H1 (cell line): ENCODE measurements around the gene HNRNPK. TPM values are rescaled to one million over a fixed set of nuclear protein-coding genes. Genes with fewer than 3 reads are reported as not detected.

ENCODE experiments used
- CTCF ChIA-PET: fragments of 300-600 bp; sonication (Branson Sonifier 250); formaldehyde crosslinking; loops from one replicate; lab custom pipeline; 2021; ENCODE audit not compliant: partially characterized antibody; lab: Charles Lee
- POLR2A ChIA-PET: fragments of 300-600 bp; sonication (Branson Sonifier 250); formaldehyde crosslinking; loops from one replicate; lab custom pipeline; 2021; ENCODE audit warnings: inconsistent platforms; ENCODE audit not compliant: partially characterized antibody; lab: Charles Lee
- DNase-seq, 2 experiments: peaks; one replicate each; pipeline versions ENCODE4 v3.0.0 to v3.0.0-alpha.2; 2010 to 2022; ENCODE audit warnings: low spot score in 2 of 2, low read depth in 1 of 2, mixed read lengths in 1 of 2
- FAIRE-seq: peaks from 2 replicates; lab custom pipeline; 2011; peaks lifted over from hg19 to GRCh38; lab: Jason Lieb, UNC
- H2AFZ ChIP-seq: 2 replicates; pipeline ENCODE4 v1.8.1; 2012; ENCODE audit warnings: low read length, inconsistent platforms
- H2AK5ac ChIP-seq: 2 replicates; pipeline ENCODE4 v1.6.1; 2013; ENCODE audit warnings: low read depth, low read length
- H2BK120ac ChIP-seq: replicated peaks from 2 replicates; pipeline ENCODE3; 2013; ENCODE audit warnings: low read depth, low read length, inconsistent platforms
- H2BK12ac ChIP-seq: 2 replicates; pipeline ENCODE4 v1.6.1; 2013; ENCODE audit warnings: low read depth, low read length
- H2BK15ac ChIP-seq: 2 replicates; pipeline ENCODE4 v1.6.1; 2013; ENCODE audit warnings: low read length
- H2BK20ac ChIP-seq: 2 replicates; pipeline ENCODE4 v1.6.1; 2013; ENCODE audit warnings: low read length
- H2BK5ac ChIP-seq: 2 replicates; pipeline ENCODE4 v1.6.1; 2013; ENCODE audit warnings: low read depth, low read length
- H3K14ac ChIP-seq: 2 replicates; pipeline ENCODE4 v1.6.1; 2013; ENCODE audit warnings: inconsistent platforms; ENCODE audit not compliant: insufficient read length
- H3K18ac ChIP-seq: 2 replicates; pipeline ENCODE4 v1.6.1; 2013; ENCODE audit warnings: low read length; ENCODE audit errors: extremely low read depth
- H3K23ac ChIP-seq: 2 replicates; pipeline ENCODE4 v1.6.1; 2013; ENCODE audit warnings: inconsistent platforms; ENCODE audit not compliant: insufficient read length
- H3K23me2 ChIP-seq: 2 replicates; pipeline ENCODE4 v1.6.1; 2013; ENCODE audit warnings: low read depth, low read length
- H3K27ac ChIP-seq: 2 replicates; pipeline ENCODE4 v1.6.1; 2011; ENCODE audit warnings: low read depth, low read length, inconsistent platforms
- H3K27me3 ChIP-seq, 4 experiments: replicated peaks in 1 of 4; 1 replicate in 1 of 4; 2 replicates in 3 of 4; pipeline versions ENCODE4 v1.6.1 to v1.8.1; 2011 to 2013; ENCODE audit warnings: low read length in 3 of 4, mild to moderate bottlenecking in 3 of 4, inconsistent platforms in 2 of 4, mixed read lengths in 2 of 4, moderate library complexity in 1 of 4; ENCODE audit not compliant: control insufficient read depth in 3 of 4, insufficient read depth in 3 of 4; ENCODE audit errors: extremely low read depth in 1 of 4
- H3K36me3 ChIP-seq, 4 experiments: 2 replicates each; pipeline versions ENCODE4 v1.6.1 to v1.8.1; 2011 to 2013; ENCODE audit warnings: mild to moderate bottlenecking in 4 of 4, low read length in 3 of 4, moderate library complexity in 2 of 4, control low read depth in 1 of 4, inconsistent platforms in 1 of 4; ENCODE audit not compliant: insufficient read depth in 4 of 4, control insufficient read depth in 2 of 4
- H3K4ac ChIP-seq: replicated peaks from 2 replicates; pipeline ENCODE3; 2013; ENCODE audit warnings: low read length, low read depth, mixed read lengths, inconsistent platforms; ENCODE audit not compliant: insufficient read length
- H3K4me1 ChIP-seq, 4 experiments: replicated peaks in 1 of 4; 1 replicate in 1 of 4; 2 replicates in 3 of 4; pipeline versions ENCODE4 v1.6.1 to v1.8.1; 2011 to 2013; ENCODE audit warnings: low read length in 3 of 4, inconsistent platforms in 2 of 4, mixed read lengths in 1 of 4; ENCODE audit not compliant: insufficient read depth in 4 of 4, control insufficient read depth in 3 of 4
- H3K4me2 ChIP-seq, 2 experiments: 2 replicates each; pipeline versions ENCODE4 v1.6.1 to v1.8.1; 2011 to 2013; ENCODE audit warnings: low read depth in 2 of 2, low read length in 2 of 2, control low read depth in 1 of 2, inconsistent platforms in 1 of 2, mild to moderate bottlenecking in 1 of 2; ENCODE audit not compliant: insufficient read depth in 1 of 2
- H3K4me3 ChIP-seq, 4 experiments: fragments of 200-600, 300-600 bp in 1 of 4; sonication (generic), shearing (Covaris generic), sonication (Bioruptor Twin) in 1 of 4; 2 replicates each; pipeline versions ENCODE4 v1.5.1 to v1.8.1; 2011 to 2016; ENCODE audit warnings: low read length in 4 of 4, low read depth in 3 of 4, control low read depth in 2 of 4, inconsistent platforms in 2 of 4, mild to moderate bottlenecking in 2 of 4, mixed read lengths in 1 of 4, moderate library complexity in 1 of 4; ENCODE audit not compliant: insufficient read depth in 2 of 4; ENCODE audit errors: extremely low read depth in 1 of 4
- H3K56ac ChIP-seq: replicated peaks from 2 replicates; pipeline ENCODE3; 2013; ENCODE audit warnings: low read depth, mild to moderate bottlenecking, mixed read lengths, low read length, inconsistent platforms; ENCODE audit not compliant: insufficient read length
- H3K79me1 ChIP-seq: 2 replicates; pipeline ENCODE4 v1.6.1; 2013; ENCODE audit warnings: low read depth, low read length, control low read depth
- H3K79me2 ChIP-seq, 2 experiments: 2 replicates each; pipeline versions ENCODE4 v1.6.1 to v1.8.1; 2012 to 2013; ENCODE audit warnings: low read length in 2 of 2, mild to moderate bottlenecking in 2 of 2, inconsistent platforms in 1 of 2; ENCODE audit not compliant: insufficient read depth in 2 of 2, control insufficient read depth in 1 of 2
- H3K9ac ChIP-seq, 4 experiments: replicated peaks in 1 of 4; 1 replicate in 1 of 4; 2 replicates in 3 of 4; pipeline versions ENCODE4 v1.6.1 to v1.8.1; 2011 to 2013; ENCODE audit warnings: low read depth in 3 of 4, low read length in 3 of 4, control low read depth in 2 of 4, mild to moderate bottlenecking in 2 of 4, moderate library complexity in 2 of 4, inconsistent platforms in 1 of 4; ENCODE audit errors: extremely low read depth in 1 of 4
- H3K9me3 ChIP-seq, 2 experiments: 2 replicates each; pipeline versions ENCODE4 v1.6.1 to v1.8.1; 2012 to 2013; ENCODE audit warnings: mild to moderate bottlenecking in 2 of 2, moderate library complexity in 2 of 2, control low read depth in 1 of 2, inconsistent platforms in 1 of 2, low read depth in 1 of 2, low read length in 1 of 2, mixed read lengths in 1 of 2; ENCODE audit not compliant: insufficient read depth in 2 of 2
- H4K20me1 ChIP-seq, 2 experiments: replicated peaks in 1 of 2; 2 replicates each; pipeline versions ENCODE3 to v1.8.1; 2011 to 2013; ENCODE audit warnings: inconsistent platforms in 2 of 2, low read length in 2 of 2, mild to moderate bottlenecking in 1 of 2; ENCODE audit not compliant: insufficient read depth in 2 of 2, control insufficient read depth in 1 of 2
- H4K5ac ChIP-seq: 2 replicates; pipeline ENCODE4 v1.6.1; 2013; ENCODE audit warnings: low read length, low read depth, mixed read lengths, inconsistent platforms; ENCODE audit not compliant: insufficient read length
- H4K8ac ChIP-seq: 2 replicates; pipeline ENCODE4 v1.8.0; 2013; ENCODE audit warnings: mild to moderate bottlenecking, moderate library complexity, low read length, inconsistent platforms; ENCODE audit not compliant: insufficient read depth; ENCODE audit errors: extremely low read depth
- H4K91ac ChIP-seq: replicated peaks from 2 replicates; pipeline ENCODE3; 2013; ENCODE audit warnings: low read length, mixed read lengths, inconsistent platforms; ENCODE audit not compliant: insufficient read length
- POLR2AphosphoS5 ChIP-seq: IDR thresholded peaks from 2 replicates; pipeline ENCODE4 v1.6.1; 2011; ENCODE audit warnings: low read depth, low read length
- TBP ChIP-seq: IDR thresholded peaks from 2 replicates; pipeline ENCODE4 v1.6.1; 2011; ENCODE audit warnings: low read depth, low read length, improper control_type of control experiment
- WGBS, 2 experiments: shearing (Covaris generic) in 1 of 2; methylation state at CpG; one replicate each; pipeline versions ENCODE4 v1.1.6 to v1.1.7; 2013 to 2015; ENCODE audit warnings: low lambda C conversion rate in 2 of 2, mixed read lengths in 2 of 2, inconsistent platforms in 1 of 2, low coverage in 1 of 2, missing lambda C conversion rate in 1 of 2; ENCODE audit not compliant: insufficient replicate concordance in 2 of 2, insufficient coverage in 1 of 2, insufficient read length in 1 of 2; ENCODE audit errors: extremely low coverage in 1 of 2, missing lambda C conversion rate in 1 of 2; 5-methylcytosine and 5-hydroxymethylcytosine counted together
- polyA plus RNA-seq, 7 experiments: library from polyadenylated mRNA; depleted of rRNA in 3 of 7; stranded (reverse) in 5 of 7; unstranded in 2 of 7; fragments of >200 nt in 5 of 7; fragments of 200-250 nt in 2 of 7; gene quantifications; 1 replicate in 5 of 7; 2 replicates in 1 of 7; 4 replicates in 1 of 7; pipeline versions ENCODE4 v1.2.1 to v1.2.3, GENCODE V29; 2011 to 2013; ENCODE audit warnings: missing spikeins in 2 of 7, mixed read lengths in 2 of 7
- total RNA-seq: library from RNA; stranded (reverse); fragmentation: NEBNext Ultra II Directional; extraction: Animal tissue kit (Norgen Biotek cat#: 25700); gene quantifications from 2 replicates; pipeline ENCODE4 v1.2.1, GENCODE V29; 2021

HNRNPK gene
- total and polyA plus RNA-seq, 2 of the 8 experiments (the other 6 are each of a cell fraction or from before 2014, with no cell fraction given) = 414 to 887 TPM

GRCh38 chr9:83969602-83970001 is 10.4 kb downstream of the HNRNPK start:
- TF ChIP-seq POLR2AphosphoS5 (peak; percentile 63), TBP (no peak)
- Histone ChIP-seq H2BK120ac (no peak overlapping the region), H3K23me2 (no peaks in the 10 kb centered on the region), H3K4me3 (no peak overlapping the region), H3K79me1 (peaks cover 3% of the 10 kb centered on the region; the same call in 1 of the 2 replicates), H3K79me2 (peaks cover 0 to 23% of the 10 kb centered on the region in 2 experiments; a peak in 2 of 4 replicates), H3K9ac (no peak overlapping the region), H2AFZ (no peak overlapping the region), H3K56ac (no peak overlapping the region), H4K8ac (no peak overlapping the region; the same call in 1 of the 2 replicates), H2AK5ac (no peak overlapping the region), H3K36me3 (peaks cover 43 to 81% (median 63%) of the 10 kb centered on the region in 4 experiments), H3K4me2 (no peak overlapping the region), H4K91ac (no peak overlapping the region), H3K27me3 (no peaks in the 10 kb centered on the region), H2BK5ac (no peak overlapping the region), H3K18ac (no peak overlapping the region), H3K9me3 (no peaks in the 10 kb centered on the region), H3K27ac (no peak overlapping the region), H3K4ac (no peak overlapping the region), H4K5ac (no peak overlapping the region), H4K20me1 (peaks cover 5 to 7% of the 10 kb centered on the region in 2 experiments), H3K14ac (no peak overlapping the region), H3K4me1 (no peaks in the 10 kb centered on the region), H3K23ac (no peak overlapping the region), H2BK15ac (no peak overlapping the region), H2BK20ac (no peak overlapping the region), H2BK12ac (no peak overlapping the region)
- POLR2A ChIA-PET = interaction anchor here (0.8 to 4.8 kb wide), 4 partner anchors 9 to 24 kb away, joined by 3 to 102 read pairs (median 30); partner anchors contain the start of genes HNRNPK and RMI1
- CTCF ChIA-PET = interaction anchor here (0.6 kb wide), 1 partner anchor 203 kb away, joined by 3 read pairs; no protein-coding TSS in a partner anchor
- 89 to 100% methylated on average over 2 to 3 of the region's 3 CpGs for WGBS, 2 experiments
- DNase-seq (no peak), FAIRE-seq (no peak)
